ENCODE data around the gene RAPGEF4.

RAPGEF4 gene

GRCh38 chr2:172914341-172915008 lies 178.8 kb downstream of the RAPGEF4 start:
- FAIRE-seq, result no peak

GRCh38 chr2:172917716-172918115 lies 182.1 kb downstream of the RAPGEF4 start:
- no peak for FAIRE-seq

GRCh38 chr2:172919732-172920131 lies 184.1 kb downstream of the RAPGEF4 start:
- no peak for FAIRE-seq

- FAIRE-seq, result no peak
These were observed 186.0 kb downstream of the RAPGEF4 start for GRCh38 chr2:172921532-172922236.

GRCh38 chr2:172922306-172922705 lies 186.7 kb downstream of the RAPGEF4 start:
- FAIRE-seq, result no peak

- FAIRE-seq, result no peak
These were observed 187.2 kb downstream of the RAPGEF4 start for GRCh38 chr2:172922815-172923214.

GRCh38 chr2:172924097-172924660 lies 188.5 kb downstream of the RAPGEF4 start:
- no peak for FAIRE-seq

GRCh38 chr2:172925600-172925999 lies 190.0 kb downstream of the RAPGEF4 start:
- FAIRE-seq, result no peak

GRCh38 chr2:172926785-172927640 lies 191.4 kb downstream of the RAPGEF4 start:
- no peak for FAIRE-seq

GRCh38 chr2:172927641-172928357 lies 192.2 kb downstream of the RAPGEF4 start:
- no peak for FAIRE-seq

- no peak for FAIRE-seq
These were observed 193.1 kb downstream of the RAPGEF4 start for GRCh38 chr2:172928756-172929155.

- FAIRE-seq, result no peak
These were observed 194.0 kb downstream of the RAPGEF4 start for GRCh38 chr2:172929644-172930043.

GRCh38 chr2:172930871-172931255 lies 195.2 kb downstream of the RAPGEF4 start:
- FAIRE-seq, result no peak

GRCh38 chr2:172931256-172931894 lies 195.7 kb downstream of the RAPGEF4 start:
- FAIRE-seq, result no peak

GRCh38 chr2:172931918-172932520 lies 196.4 kb downstream of the RAPGEF4 start:
- FAIRE-seq, result no peak

GRCh38 chr2:172937884-172938712 lies 202.5 kb downstream of the RAPGEF4 start:
- no peak for FAIRE-seq

- FAIRE-seq, result peak; percentile 82
These were observed 203.2 kb downstream of the RAPGEF4 start for GRCh38 chr2:172938713-172939375.

- FAIRE-seq, result no peak
These were observed 207.9 kb downstream of the RAPGEF4 start for GRCh38 chr2:172943539-172943938.

- FAIRE-seq, result no peak
These were observed 208.6 kb downstream of the RAPGEF4 start for GRCh38 chr2:172944022-172944793.
